WERI-Rb-1 (cell line): ENCODE measurements around the gene AMH.

Experiments used
- DNase-seq: peaks from one replicate; pipeline ENCODE4 v3.0.0-alpha.2; 2020
- H3K27ac ChIP-seq: fragments of 250-450 bp; sonication (Bioruptor Pico); 2 replicates; pipeline ENCODE4 v1.5.1; 2020; ENCODE audit warnings: mild to moderate bottlenecking, moderate library complexity
- H3K27me3 ChIP-seq: fragments of 250-450 bp; sonication (Bioruptor Pico); 2 replicates; pipeline ENCODE4 v1.5.1; 2021; ENCODE audit warnings: mild to moderate bottlenecking, low read depth, moderate library complexity; ENCODE audit not compliant: insufficient read depth, severe bottlenecking
- H3K36me3 ChIP-seq: fragments of 250-450 bp; sonication (Bioruptor Pico); 2 replicates; pipeline ENCODE4 v1.5.1; 2020; ENCODE audit warnings: mild to moderate bottlenecking, moderate library complexity
- H3K4me3 ChIP-seq: 2 replicates; pipeline ENCODE4 v1.5.1; 2011; ENCODE audit warnings: low read depth, mild to moderate bottlenecking, control low read depth, low read length
- H3K9me3 ChIP-seq: fragments of 250-450 bp; sonication (Bioruptor Pico); 2 replicates; pipeline ENCODE4 v1.5.1; 2021; ENCODE audit warnings: mild to moderate bottlenecking, moderate library complexity; ENCODE audit not compliant: severe bottlenecking
- TF ChIP-seq, protein P1 (sequence below): IDR thresholded peaks from 2 replicates; pipeline ENCODE4 v1.5.1; 2011; ENCODE audit warnings: low read depth, mild to moderate bottlenecking, control low read depth, inconsistent platforms, low read length

Gene AMH

DNA sequence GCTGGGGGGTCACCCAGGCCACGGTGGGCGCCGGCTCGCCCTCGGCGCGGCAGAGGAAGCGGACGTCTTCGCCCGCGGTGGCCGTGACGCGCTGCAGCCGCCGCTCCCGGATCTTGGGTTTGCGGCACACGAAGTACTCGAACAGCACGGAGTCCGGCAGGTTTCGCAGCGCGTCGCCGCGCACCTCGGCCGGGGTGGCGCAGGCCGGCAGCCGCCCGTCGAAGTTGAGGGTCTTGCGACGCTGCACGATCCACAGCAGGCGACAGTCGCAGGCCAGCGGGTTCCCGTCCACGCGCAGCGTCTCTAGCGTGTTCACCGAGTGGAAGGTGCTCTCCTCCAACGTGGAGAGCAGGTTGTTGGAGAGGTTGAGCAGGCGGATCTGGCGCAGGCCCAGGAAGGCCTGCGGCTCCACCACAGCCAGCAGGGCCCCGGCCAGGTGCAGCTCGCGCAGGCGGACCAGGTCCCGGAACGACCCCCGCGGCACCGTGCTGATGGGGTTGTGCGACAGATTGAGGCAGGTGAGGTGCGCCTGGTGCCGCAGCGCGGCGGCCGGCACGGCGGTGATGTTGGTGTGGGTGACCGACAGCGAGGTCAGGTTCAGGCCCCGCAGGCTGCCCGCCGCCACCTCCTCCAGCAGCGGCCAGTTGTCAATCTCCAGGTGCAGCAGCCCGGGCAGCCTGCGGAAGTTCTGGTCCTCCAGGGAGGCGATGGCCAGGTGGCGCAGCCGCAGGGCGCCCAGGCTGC is 41.5 kb downstream of the AMH start:
- Histone ChIP-seq H3K36me3 (no peaks in the 10 kb centered on the region), H3K9me3 (no peaks in the 10 kb centered on the region), H3K27ac (no peak overlapping the region), H3K4me3 (peak overlapping the region; percentile 35), H3K27me3 (peaks cover 9% of the 10 kb centered on the region)
- DNase-seq: no peak
- TF ChIP-seq, protein P1, sequence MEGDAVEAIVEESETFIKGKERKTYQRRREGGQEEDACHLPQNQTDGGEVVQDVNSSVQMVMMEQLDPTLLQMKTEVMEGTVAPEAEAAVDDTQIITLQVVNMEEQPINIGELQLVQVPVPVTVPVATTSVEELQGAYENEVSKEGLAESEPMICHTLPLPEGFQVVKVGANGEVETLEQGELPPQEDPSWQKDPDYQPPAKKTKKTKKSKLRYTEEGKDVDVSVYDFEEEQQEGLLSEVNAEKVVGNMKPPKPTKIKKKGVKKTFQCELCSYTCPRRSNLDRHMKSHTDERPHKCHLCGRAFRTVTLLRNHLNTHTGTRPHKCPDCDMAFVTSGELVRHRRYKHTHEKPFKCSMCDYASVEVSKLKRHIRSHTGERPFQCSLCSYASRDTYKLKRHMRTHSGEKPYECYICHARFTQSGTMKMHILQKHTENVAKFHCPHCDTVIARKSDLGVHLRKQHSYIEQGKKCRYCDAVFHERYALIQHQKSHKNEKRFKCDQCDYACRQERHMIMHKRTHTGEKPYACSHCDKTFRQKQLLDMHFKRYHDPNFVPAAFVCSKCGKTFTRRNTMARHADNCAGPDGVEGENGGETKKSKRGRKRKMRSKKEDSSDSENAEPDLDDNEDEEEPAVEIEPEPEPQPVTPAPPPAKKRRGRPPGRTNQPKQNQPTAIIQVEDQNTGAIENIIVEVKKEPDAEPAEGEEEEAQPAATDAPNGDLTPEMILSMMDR: no peak

DNA sequence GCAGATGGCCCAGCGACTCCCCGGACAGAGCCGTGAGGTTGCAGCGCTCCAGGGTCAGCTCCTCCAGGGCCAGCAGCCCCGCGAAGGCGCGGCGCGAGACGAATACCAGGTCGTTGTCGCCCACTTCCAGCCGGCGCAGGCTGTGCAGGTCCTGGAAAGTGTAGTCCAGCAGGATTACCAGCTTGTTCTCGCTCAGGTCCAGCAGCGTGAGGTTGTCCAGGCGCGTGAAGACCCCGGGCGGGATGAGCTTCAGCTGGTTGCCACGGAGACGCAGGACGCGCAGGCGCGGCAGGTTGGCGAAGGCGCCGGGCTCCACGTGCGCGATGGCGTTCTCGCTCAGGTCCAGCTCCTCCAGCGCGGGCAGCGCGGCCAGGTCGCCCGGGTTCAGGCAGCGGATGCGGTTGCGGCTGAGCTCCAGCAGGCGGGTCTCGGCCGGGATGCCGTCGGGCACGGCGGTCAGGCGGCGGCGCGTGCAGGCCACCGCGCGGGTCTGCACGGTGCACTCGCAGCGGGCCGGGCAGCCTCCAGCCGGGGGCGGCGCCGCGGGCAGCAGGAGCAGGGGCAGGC is 42.1 kb downstream of the AMH start:
- TF ChIP-seq, protein P1: no peak
- H3K27me3 ChIP-seq: peaks cover 9% of the 10 kb centered on the region
- no peak overlapping the region for H3K27ac ChIP-seq
- no peaks in the 10 kb centered on the region for H3K9me3 ChIP-seq
- peak overlapping the region; percentile 35 for H3K4me3 ChIP-seq
- no peaks in the 10 kb centered on the region for H3K36me3 ChIP-seq
- peak; percentile 65 for DNase-seq

DNA sequence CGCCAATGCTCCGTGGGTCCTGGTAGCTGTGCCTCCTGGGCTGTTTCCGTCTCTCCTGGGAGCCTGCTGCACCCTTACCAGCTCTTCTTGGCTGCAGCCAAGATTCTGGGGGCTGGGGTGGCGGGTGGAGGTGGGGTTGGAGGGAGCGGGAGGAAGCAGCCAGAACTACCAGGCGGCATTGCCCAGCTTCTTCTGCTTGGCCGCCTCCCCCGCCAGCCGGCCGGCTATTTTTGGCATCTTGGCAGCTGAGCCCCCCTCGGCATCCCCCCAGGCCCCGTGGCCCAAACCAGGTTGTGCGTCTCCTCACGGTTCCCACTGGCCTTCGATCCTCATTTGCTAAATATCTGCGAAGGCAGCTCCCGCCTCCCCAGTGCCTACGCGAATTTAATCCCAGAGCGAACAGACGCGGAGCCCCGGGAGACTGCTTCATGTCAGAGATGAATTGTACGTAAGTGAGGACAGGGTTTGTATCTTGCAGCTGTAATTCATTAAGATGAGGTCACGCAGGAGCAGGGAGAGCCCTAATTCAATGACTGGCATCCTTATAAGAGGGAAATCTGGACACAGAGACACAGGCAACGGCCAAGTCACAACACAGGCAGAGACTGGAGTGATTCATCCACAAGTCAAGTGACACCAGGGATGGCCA is 45.7 kb downstream of the AMH start:
- H3K27ac ChIP-seq: peak overlapping the region; percentile 19
- H3K4me3 ChIP-seq: no peak overlapping the region
- H3K9me3 ChIP-seq: no peaks in the 10 kb centered on the region
- H3K27me3 ChIP-seq: peaks cover 8% of the 10 kb centered on the region
- TF ChIP-seq, protein P1: no peak
- DNase-seq: peak; percentile 55
- no peaks in the 10 kb centered on the region for H3K36me3 ChIP-seq

DNA sequence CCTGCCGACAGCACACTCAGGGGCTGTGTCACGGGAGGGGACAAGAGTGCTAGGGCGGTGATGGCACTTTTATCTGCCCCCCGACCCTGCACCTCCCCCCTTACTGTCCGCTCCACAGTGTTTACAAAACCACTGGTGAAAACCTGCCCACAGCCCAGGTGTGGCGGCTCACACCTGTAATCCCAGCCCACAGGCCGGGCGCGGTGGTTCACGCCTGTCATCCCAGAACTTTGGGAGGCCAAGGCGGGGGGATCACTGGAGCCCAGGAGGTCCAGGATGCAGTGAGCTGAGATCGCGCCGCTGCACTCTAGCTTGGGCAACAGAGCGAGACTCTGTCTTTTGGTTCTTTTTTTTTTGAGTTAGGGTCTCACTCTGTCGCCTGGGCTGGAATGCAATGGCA is 47.0 kb downstream of the AMH start:
- no peak for DNase-seq
- no peaks in the 10 kb centered on the region for H3K27me3 ChIP-seq
- TF ChIP-seq, protein P1: no peak
- no peaks in the 10 kb centered on the region for H3K9me3 ChIP-seq
- H3K27ac ChIP-seq: no peak overlapping the region
- no peaks in the 10 kb centered on the region for H3K36me3 ChIP-seq
- no peak overlapping the region for H3K4me3 ChIP-seq

DNA sequence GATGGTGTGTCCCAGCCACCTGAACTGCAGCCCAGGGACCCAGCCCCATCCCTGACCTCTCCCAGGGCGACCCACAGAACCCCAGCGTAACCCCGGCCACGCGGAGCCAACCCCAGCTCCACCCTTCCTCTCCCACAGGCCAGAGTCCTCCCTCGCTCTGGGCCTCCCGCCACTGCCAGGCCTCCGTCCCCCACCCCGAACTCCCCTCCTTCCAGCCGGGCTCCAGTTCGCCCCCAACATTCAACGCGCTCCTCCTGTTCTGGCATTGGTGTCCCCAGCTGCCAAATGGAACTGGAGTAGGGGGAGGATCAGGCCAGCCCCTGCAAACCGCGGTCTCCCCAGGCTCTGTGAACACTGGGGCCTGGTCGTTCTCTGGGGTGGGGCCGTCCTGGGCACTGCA is 51.4 kb downstream of the AMH start:
- TF ChIP-seq, protein P1: no peak
- Histone ChIP-seq H3K4me3 (no peak overlapping the region), H3K9me3 (peaks cover 7% of the 10 kb centered on the region), H3K36me3 (no peaks in the 10 kb centered on the region), H3K27ac (peak overlapping the region; percentile 58), H3K27me3 (no peaks in the 10 kb centered on the region)
- DNase-seq: no peak
